ENCODE results near the gene RAD9A.

The RAD9A gene

GRCh38 chr11:67354075-67355022, 37.4 kb upstream of the RAD9A start:
- Mint-ChIP-seq H3K9me3 (no peaks in the 10 kb centered on the region), H3K27ac (peak overlapping the region; percentile 99), H3K36me3 (ENCODE audit: low read depth) (peaks cover 22% of the 10 kb centered on the region), H3K4me1 (ENCODE audit: low read depth) (peaks cover 77% of the 10 kb centered on the region), H3K4me3 (peak overlapping the region; percentile 97), H3K27me3 (no peaks in the 10 kb centered on the region)
- intact Hi-C loops (cut with micrococcal nuclease) = loop anchor here (10.0 kb wide), 1 partner anchor 230 kb away; the partner anchor contains the start of gene GSTP1

- Mint-ChIP-seq H3K36me3 (ENCODE audit: low read depth) (peaks cover 22% of the 10 kb centered on the region), H3K27ac (peak overlapping the region; percentile 99), H3K9me3 (no peaks in the 10 kb centered on the region), H3K4me3 (no peak overlapping the region), H3K27me3 (no peaks in the 10 kb centered on the region), H3K4me1 (ENCODE audit: low read depth) (peaks cover 74% of the 10 kb centered on the region)
- intact Hi-C loops (cut with micrococcal nuclease) = loop anchor here (10.0 kb wide), 1 partner anchor 230 kb away; the partner anchor contains the start of gene GSTP1
These were observed 36.6 kb upstream of the RAD9A start for GRCh38 chr11:67355023-67355793.

- intact Hi-C loops (cut with micrococcal nuclease) = loop anchor here (10.0 kb wide), 1 partner anchor 229 kb away; the partner anchor contains the start of gene GSTP1
- H3K9me3 Mint-ChIP-seq = no peaks in the 10 kb centered on the region
- no peaks in the 10 kb centered on the region for H3K27me3 Mint-ChIP-seq
- no peak overlapping the region for H3K4me3 Mint-ChIP-seq
- peaks cover 74% of the 10 kb centered on the region for H3K4me1 Mint-ChIP-seq (ENCODE audit: low read depth)
- H3K27ac Mint-ChIP-seq = peak overlapping the region; percentile 99
- H3K36me3 Mint-ChIP-seq (ENCODE audit: low read depth) = peaks cover 20% of the 10 kb centered on the region
These were observed 35.9 kb upstream of the RAD9A start for GRCh38 chr11:67355794-67356386.

GRCh38 chr11:67356387-67356863, 35.4 kb upstream of the RAD9A start:
- no peaks in the 10 kb centered on the region for H3K9me3 Mint-ChIP-seq
- peak overlapping the region; percentile 19 for H3K4me3 Mint-ChIP-seq
- H3K36me3 Mint-ChIP-seq (ENCODE audit: low read depth) = peaks cover 15% of the 10 kb centered on the region
- peaks cover 75% of the 10 kb centered on the region for H3K4me1 Mint-ChIP-seq (ENCODE audit: low read depth)
- H3K27ac Mint-ChIP-seq = peak overlapping the region; percentile 99
- intact Hi-C loops (cut with micrococcal nuclease) = loop anchor here (10.0 kb wide), 1 partner anchor 228 kb away; the partner anchor contains the start of gene GSTP1
- H3K27me3 Mint-ChIP-seq = no peaks in the 10 kb centered on the region

- H3K27me3 Mint-ChIP-seq = no peaks in the 10 kb centered on the region
- peaks cover 11% of the 10 kb centered on the region for H3K36me3 Mint-ChIP-seq (ENCODE audit: low read depth)
- peak overlapping the region; percentile 19 for H3K4me3 Mint-ChIP-seq
- no peaks in the 10 kb centered on the region for H3K9me3 Mint-ChIP-seq
- peaks cover 77% of the 10 kb centered on the region for H3K4me1 Mint-ChIP-seq (ENCODE audit: low read depth)
- intact Hi-C loops (cut with micrococcal nuclease) = loop anchor here (1.0 to 10.0 kb wide), 3 partner anchors 16 to 228 kb away; partner anchors contain the start of genes CLCF1 and GSTP1
- H3K27ac Mint-ChIP-seq = peak overlapping the region; percentile 99
These were observed 34.8 kb upstream of the RAD9A start for GRCh38 chr11:67356864-67357561.

GRCh38 chr11:67357831-67358670, 33.7 kb upstream of the RAD9A start:
- H3K27me3 Mint-ChIP-seq = no peaks in the 10 kb centered on the region
- no peak overlapping the region for H3K4me3 Mint-ChIP-seq
- H3K27ac Mint-ChIP-seq = peak overlapping the region; percentile 99
- H3K36me3 Mint-ChIP-seq (ENCODE audit: low read depth) = peaks cover 4% of the 10 kb centered on the region
- intact Hi-C loops (cut with micrococcal nuclease) = loop anchor here (1.0 to 10.0 kb wide), 3 partner anchors 15 to 227 kb away; partner anchors contain the start of genes CLCF1 and GSTP1
- H3K4me1 Mint-ChIP-seq (ENCODE audit: low read depth) = peaks cover 76% of the 10 kb centered on the region
- H3K9me3 Mint-ChIP-seq = no peaks in the 10 kb centered on the region

- H3K4me1 Mint-ChIP-seq (ENCODE audit: low read depth) = peaks cover 69% of the 10 kb centered on the region
- H3K36me3 Mint-ChIP-seq (ENCODE audit: low read depth) = peaks cover 15% of the 10 kb centered on the region
- H3K4me3 Mint-ChIP-seq = no peak overlapping the region
- peaks cover 22% of the 10 kb centered on the region for H3K27me3 Mint-ChIP-seq
- intact Hi-C loops (cut with micrococcal nuclease) = no loop called here
- H3K9me3 Mint-ChIP-seq = no peaks in the 10 kb centered on the region
- no peak overlapping the region for H3K27ac Mint-ChIP-seq
These were observed 27.6 kb upstream of the RAD9A start for GRCh38 chr11:67364169-67364568.

- H3K36me3 Mint-ChIP-seq (ENCODE audit: low read depth) = peaks cover 15% of the 10 kb centered on the region
- intact Hi-C loops (cut with micrococcal nuclease) = no loop called here
- H3K4me1 Mint-ChIP-seq (ENCODE audit: low read depth) = peaks cover 75% of the 10 kb centered on the region
- peaks cover 26% of the 10 kb centered on the region for H3K27me3 Mint-ChIP-seq
- no peak overlapping the region for H3K4me3 Mint-ChIP-seq
- H3K9me3 Mint-ChIP-seq = no peaks in the 10 kb centered on the region
- no peak overlapping the region for H3K27ac Mint-ChIP-seq
These were observed 26.7 kb upstream of the RAD9A start for GRCh38 chr11:67364783-67365722.

GRCh38 chr11:67365736-67366444, 25.9 kb upstream of the RAD9A start:
- Mint-ChIP-seq H3K4me1 (ENCODE audit: low read depth) (peaks cover 83% of the 10 kb centered on the region), H3K27ac (peak overlapping the region; percentile 2), H3K9me3 (no peaks in the 10 kb centered on the region), H3K27me3 (peaks cover 29% of the 10 kb centered on the region), H3K4me3 (no peak overlapping the region), H3K36me3 (ENCODE audit: low read depth) (peaks cover 15% of the 10 kb centered on the region)
- intact Hi-C loops (cut with micrococcal nuclease) = no loop called here

- Mint-ChIP-seq H3K9me3 (no peaks in the 10 kb centered on the region), H3K36me3 (ENCODE audit: low read depth) (peaks cover 15% of the 10 kb centered on the region), H3K27ac (peak overlapping the region; percentile 2), H3K4me3 (no peak overlapping the region), H3K4me1 (ENCODE audit: low read depth) (peaks cover 85% of the 10 kb centered on the region), H3K27me3 (peaks cover 30% of the 10 kb centered on the region)
- intact Hi-C loops (cut with micrococcal nuclease) = no loop called here
These were observed 25.2 kb upstream of the RAD9A start for GRCh38 chr11:67366546-67366945.

Measured in dendritic cell treated with granulocyte-macrophage colony-stimulating factor and Interleukin-4, amounts not matched to agents 40 ng/mL and 50 ng/mL, for 4 days (primary cell).